Measurements from ENCODE around the gene SLC35F6.

- TF ChIP-seq CTCF (IDR thresholded peaks at IDR 0.05; ENCODE audit: low read depth, low read length, missing input control) (no peak), TAF1 (conservative IDR thresholded peaks at IDR 0.05) (no peak), EGR1 (IDR thresholded peaks at IDR 0.05; ENCODE audit: low read depth in 2 of 2) (no peak)
These were observed 28.6 kb downstream of the SLC35F6 start for GRCh38 chr2:26792720-26793119.
